HG02973 (cell line): ENCODE results near the gene TMEM229A.
"Not testable (repeated sequence)": the region's sequence is repeated elsewhere in the genome, so short reads cannot be mapped to it uniquely, and the experiment has no call there.

Source experiments
- ATAC-seq: cut with Tn5 transposase; IDR thresholded peaks from one replicate; pipeline ENCODE4 v1.9.1; 2021; ENCODE audit warnings: moderate library complexity; ENCODE audit not compliant: unreplicated experiment

The TMEM229A gene

GRCh38 chr7:124033095-124033806 is 384 bp upstream of the TMEM229A start:
- ATAC-seq: no peak

- no peak for ATAC-seq
Measured at GRCh38 chr7:124031919-124032318, 948 bp downstream of the TMEM229A start.

DNA sequence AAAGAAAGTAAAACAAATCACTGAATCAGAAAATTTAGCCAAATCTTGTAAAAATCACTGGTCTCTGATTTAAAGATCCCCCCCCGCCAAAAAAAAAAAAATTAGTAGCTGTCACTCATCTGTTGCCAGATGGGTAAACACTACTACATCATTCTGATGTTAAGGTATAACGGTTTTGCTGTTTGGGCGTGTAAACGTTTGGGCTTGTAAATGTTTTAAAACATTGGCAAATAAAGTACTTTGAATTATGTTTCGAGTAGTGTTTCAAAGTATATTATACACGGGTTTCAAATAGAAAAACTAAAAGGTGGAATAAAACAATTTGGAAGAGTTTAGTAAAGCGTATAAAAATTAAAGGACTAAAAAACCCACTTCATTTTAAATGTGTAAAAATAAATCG is 1.5 kb downstream of the TMEM229A start:
- ATAC-seq: no peak

DNA sequence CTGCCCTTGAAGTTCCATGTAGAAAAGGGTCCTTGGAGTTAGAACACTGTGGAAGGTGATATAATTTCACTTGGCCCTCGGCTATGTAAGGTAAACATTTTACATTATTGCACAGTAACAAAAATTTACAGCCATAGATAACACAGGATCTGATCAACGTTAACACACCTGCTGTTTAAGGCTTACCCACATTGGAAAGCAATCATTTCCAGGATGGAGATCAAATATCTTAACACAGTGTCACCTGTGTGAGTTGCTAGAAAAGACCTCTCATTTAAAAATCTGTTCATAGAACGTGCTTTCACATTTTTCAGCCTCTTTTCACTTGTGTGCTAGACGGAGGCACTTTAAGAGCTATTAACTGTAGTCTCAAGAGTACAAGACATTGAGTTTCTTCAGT is 1.9 kb downstream of the TMEM229A start:
- ATAC-seq: no peak

- ATAC-seq: no peak
Measured at GRCh38 chr7:124029396-124030188, 3.3 kb downstream of the TMEM229A start.

DNA sequence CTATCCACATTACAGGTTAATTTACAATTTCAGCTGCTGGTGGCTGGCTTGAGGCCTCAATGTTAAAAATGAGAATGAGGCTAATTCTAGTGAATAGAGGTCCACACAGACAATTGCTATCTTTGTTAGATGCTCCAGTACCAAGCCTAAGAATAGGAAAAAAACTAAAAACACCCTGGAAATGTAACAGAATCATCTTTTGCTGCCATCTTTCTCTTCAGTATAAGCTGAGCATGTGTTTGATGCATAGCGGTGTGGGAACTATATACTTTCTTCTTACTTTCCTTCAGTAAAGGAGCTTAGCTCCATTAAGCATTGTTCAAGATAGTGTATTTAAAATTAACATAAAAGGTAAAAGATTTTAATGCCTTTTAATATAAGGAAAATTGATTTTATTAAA is 5.6 kb downstream of the TMEM229A start:
- ATAC-seq: no peak

DNA sequence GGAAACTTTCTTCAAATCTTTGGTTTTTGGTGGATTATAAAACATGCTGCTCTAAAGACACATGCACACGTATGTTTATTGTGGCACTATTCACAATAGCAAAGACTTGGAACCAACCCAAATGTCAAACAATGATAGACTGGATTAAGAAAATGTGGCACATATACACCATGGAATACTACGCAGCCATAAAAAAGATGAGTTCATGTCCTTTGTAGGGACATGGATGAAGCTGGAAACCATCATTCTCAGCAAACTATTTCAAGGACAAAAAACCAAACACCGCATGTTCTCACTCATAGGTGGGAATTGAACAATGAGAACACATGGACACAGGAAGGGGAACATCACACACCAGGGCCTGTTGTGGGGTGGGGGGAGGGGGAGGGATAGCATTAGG is 8.5 kb downstream of the TMEM229A start:
- not testable (repeated sequence) for ATAC-seq

GRCh38 chr7:124022551-124022950 is 10.3 kb downstream of the TMEM229A start:
- ATAC-seq: no peak

DNA sequence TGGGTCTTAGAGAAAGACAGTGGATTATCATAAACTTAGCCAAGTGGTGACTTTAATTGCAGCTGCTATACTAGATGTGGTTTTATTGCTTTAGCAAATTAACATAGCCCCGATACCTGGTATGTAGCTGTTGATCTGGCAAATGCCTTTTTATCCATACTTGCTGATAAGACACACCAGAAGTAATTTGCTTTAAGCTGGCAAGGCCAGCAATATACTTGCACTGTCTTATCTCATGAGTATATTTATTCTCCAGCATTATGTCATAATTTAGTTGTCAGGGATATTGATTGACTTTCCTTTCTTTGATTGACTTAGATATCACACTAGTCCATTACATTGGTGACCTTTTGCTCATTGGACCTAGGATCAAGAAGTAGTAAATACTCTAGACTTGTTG is 12.8 kb downstream of the TMEM229A start:
- ATAC-seq: no peak

- no peak for ATAC-seq
Measured at GRCh38 chr7:124013306-124013705, 19.6 kb downstream of the TMEM229A start.

DNA sequence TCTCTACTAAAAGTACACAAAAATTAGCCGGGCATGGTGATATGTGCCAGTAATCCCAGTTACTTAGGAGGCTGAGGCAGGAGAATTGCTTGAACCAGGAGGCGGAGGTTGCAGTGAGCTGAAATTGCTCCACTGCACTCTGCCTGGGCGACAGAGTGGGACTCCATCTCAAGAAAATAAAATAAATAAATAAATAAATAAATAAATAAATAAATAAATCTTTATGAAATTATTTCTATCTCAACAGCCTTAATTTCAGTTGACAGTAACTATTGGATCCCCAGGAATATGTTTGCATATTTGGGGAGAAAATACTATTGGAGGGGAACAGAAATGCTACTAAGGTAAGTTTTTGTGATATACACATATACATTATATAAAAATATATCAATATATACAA is 20.0 kb downstream of the TMEM229A start:
- no peak for ATAC-seq

GRCh38 chr7:124009321-124009720 is 23.5 kb downstream of the TMEM229A start:
- ATAC-seq: no peak

GRCh38 chr7:124008296-124008695 is 24.6 kb downstream of the TMEM229A start:
- not testable (repeated sequence) for ATAC-seq

DNA sequence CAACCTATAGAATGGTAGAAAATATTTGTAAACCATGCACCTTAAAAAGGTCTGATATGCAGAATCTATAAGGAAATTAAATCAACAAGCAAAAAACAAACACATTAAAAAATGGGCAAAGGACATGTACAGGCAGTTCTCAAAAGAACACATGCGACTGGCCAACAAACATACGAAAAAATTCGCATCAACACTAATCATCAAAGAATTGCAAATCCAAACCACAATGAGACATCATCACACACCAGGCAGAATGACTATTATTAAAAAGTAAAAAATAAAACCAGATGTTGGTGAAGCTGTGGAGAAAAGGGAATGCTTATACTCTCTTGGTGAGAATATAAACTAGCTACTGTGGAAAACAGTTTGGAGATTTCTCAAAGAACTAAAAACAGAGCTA is 33.2 kb downstream of the TMEM229A start:
- ATAC-seq: no peak

DNA sequence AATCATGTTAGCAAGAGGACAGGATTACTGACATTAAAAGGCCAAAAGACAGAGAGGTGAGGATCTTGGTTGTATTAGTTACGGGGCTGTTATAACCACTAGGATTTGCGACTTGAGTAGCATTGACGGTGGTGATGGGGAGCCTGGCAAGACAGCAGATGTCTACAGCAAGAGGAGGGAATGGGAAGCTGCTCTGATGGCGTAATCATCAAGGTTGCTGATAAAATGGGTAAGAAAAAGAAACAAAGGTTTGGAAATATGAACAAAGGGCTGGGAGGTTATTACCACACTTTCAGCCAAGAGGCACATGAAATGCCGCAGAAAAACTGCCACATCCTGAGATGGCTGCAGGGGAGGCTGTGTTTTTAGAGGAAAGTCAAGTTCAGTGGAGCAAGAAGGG is 33.9 kb downstream of the TMEM229A start:
- no peak for ATAC-seq

GRCh38 chr7:123996327-123996625 is 36.6 kb downstream of the TMEM229A start:
- ATAC-seq: no peak

- ATAC-seq: no peak
Measured at GRCh38 chr7:123995617-123996326, 37.1 kb downstream of the TMEM229A start.

GRCh38 chr7:123994449-123994848 is 38.4 kb downstream of the TMEM229A start:
- ATAC-seq: no peak

DNA sequence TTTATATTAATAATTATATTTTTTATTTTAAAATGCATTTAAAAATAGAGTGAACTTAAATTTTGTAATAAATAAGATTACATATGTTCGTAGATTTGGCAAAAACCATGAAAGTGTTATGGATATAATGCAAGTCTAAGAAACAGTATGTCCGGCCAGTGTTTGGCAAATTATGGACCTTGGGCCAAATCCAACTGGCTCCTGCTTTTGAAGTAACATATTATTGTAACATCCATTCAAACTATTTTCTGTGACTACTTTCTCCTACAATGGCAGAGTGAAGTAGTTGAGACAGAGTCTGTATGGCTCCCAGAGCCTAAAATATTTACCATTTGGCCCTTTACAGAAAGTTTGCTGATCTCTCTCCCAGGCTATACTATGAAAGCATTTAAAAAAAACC is 38.9 kb downstream of the TMEM229A start:
- ATAC-seq: no peak

- ATAC-seq: no peak
Measured at GRCh38 chr7:123992913-123993518, 39.9 kb downstream of the TMEM229A start.

- no peak for ATAC-seq
Measured at GRCh38 chr7:123987445-123987844, 45.4 kb downstream of the TMEM229A start.
